ENCODE results near the gene PROK1.

Gene PROK1

GRCh38 chr1:110466646-110467280 lies 15.8 kb downstream of the PROK1 start:
- DNase-seq: no peak

GRCh38 chr1:110471131-110471530 lies 20.2 kb downstream of the PROK1 start:
- no peak for DNase-seq

GRCh38 chr1:110472546-110472945 lies 21.6 kb downstream of the PROK1 start:
- DNase-seq: no peak

GRCh38 chr1:110474444-110474843 lies 23.5 kb downstream of the PROK1 start:
- no peak for DNase-seq

- no peak for DNase-seq
Measured at GRCh38 chr1:110475362-110476027, 24.5 kb downstream of the PROK1 start.

- no peak for DNase-seq
Measured at GRCh38 chr1:110476028-110476765, 25.2 kb downstream of the PROK1 start.

- DNase-seq: peak; percentile 79
Measured at GRCh38 chr1:110477041-110477440, 26.1 kb downstream of the PROK1 start.

GRCh38 chr1:110477445-110477957 lies 26.6 kb downstream of the PROK1 start:
- DNase-seq: no peak

GRCh38 chr1:110477967-110478640 lies 27.2 kb downstream of the PROK1 start:
- DNase-seq: no peak

- no peak for DNase-seq
Measured at GRCh38 chr1:110478886-110479285, 27.9 kb downstream of the PROK1 start.

GRCh38 chr1:110480356-110481096 lies 29.6 kb downstream of the PROK1 start:
- no peak for DNase-seq

GRCh38 chr1:110481968-110482623 lies 31.1 kb downstream of the PROK1 start:
- no peak for DNase-seq

GRCh38 chr1:110482662-110483307 lies 31.8 kb downstream of the PROK1 start:
- DNase-seq: no peak

- no peak for DNase-seq
Measured at GRCh38 chr1:110483308-110483685, 32.3 kb downstream of the PROK1 start.

- no peak for DNase-seq
Measured at GRCh38 chr1:110484801-110485200, 33.9 kb downstream of the PROK1 start.

GRCh38 chr1:110485725-110486124 lies 34.8 kb downstream of the PROK1 start:
- no peak for DNase-seq

GRCh38 chr1:110487726-110488125 lies 36.8 kb downstream of the PROK1 start:
- DNase-seq: no peak

GRCh38 chr1:110488161-110488560 lies 37.2 kb downstream of the PROK1 start:
- no peak for DNase-seq

- DNase-seq: no peak
Measured at GRCh38 chr1:110488867-110489266, 37.9 kb downstream of the PROK1 start.

- no peak for DNase-seq
Measured at GRCh38 chr1:110489406-110489805, 38.5 kb downstream of the PROK1 start.

- DNase-seq: no peak
Measured at GRCh38 chr1:110489973-110490542, 39.1 kb downstream of the PROK1 start.

All from kidney glomerular epithelial cell (primary cell).